ENCODE results near the gene GLB1L.
"Not testable (repeated sequence)": the region's sequence is repeated elsewhere in the genome, so short reads cannot be mapped to it uniquely, and the experiment has no call there.

Gene GLB1L

GRCh38 chr2:219245148-219245898 lies at the start of gene GLB1L, which contains the start of gene STK16:
Gene GLB1L (minus strand): TSS chr2:219245444. CDS start chr2:219243573, 1,871 bp downstream.
Gene STK16 (plus strand): TSS chr2:219245479. CDS start chr2:219246000, 521 bp downstream.
- DNase-seq: peak; percentile 73

GRCh38 chr2:219294356-219295351 lies 49.4 kb upstream of the GLB1L start:
- DNase-seq: no peak

GRCh38 chr2:219293736-219294231 lies 48.5 kb upstream of the GLB1L start:
- DNase-seq: no peak

- DNase-seq: no peak
Observed at GRCh38 chr2:219292616-219293015, 47.4 kb upstream of the GLB1L start.

- DNase-seq: no peak
Observed at GRCh38 chr2:219291910-219292490, 46.8 kb upstream of the GLB1L start.

- no peak for DNase-seq
Observed at GRCh38 chr2:219291394-219291793, 46.1 kb upstream of the GLB1L start.

- DNase-seq: no peak
Observed at GRCh38 chr2:219290381-219291171, 45.3 kb upstream of the GLB1L start.

GRCh38 chr2:219289537-219290361 lies 44.5 kb upstream of the GLB1L start:
- no peak for DNase-seq

GRCh38 chr2:219289195-219289536 lies 43.9 kb upstream of the GLB1L start:
- no peak for DNase-seq

GRCh38 chr2:219287580-219288265 lies 42.5 kb upstream of the GLB1L start:
- no peak for DNase-seq

- not testable (repeated sequence) for DNase-seq
Observed at GRCh38 chr2:219287116-219287440, 41.8 kb upstream of the GLB1L start.

GRCh38 chr2:219286436-219287115 lies 41.3 kb upstream of the GLB1L start:
- no peak for DNase-seq

GRCh38 chr2:219285894-219286425 lies 40.7 kb upstream of the GLB1L start:
- DNase-seq: no peak

- DNase-seq: no peak
Observed at GRCh38 chr2:219285373-219285735, 40.1 kb upstream of the GLB1L start.

- no peak for DNase-seq
Observed at GRCh38 chr2:219284501-219285372, 39.5 kb upstream of the GLB1L start.

GRCh38 chr2:219282943-219283581 lies 37.8 kb upstream of the GLB1L start:
- no peak for DNase-seq

GRCh38 chr2:219282375-219282774 lies 37.1 kb upstream of the GLB1L start:
- no peak for DNase-seq

- DNase-seq: no peak
Observed at GRCh38 chr2:219281588-219281987, 36.3 kb upstream of the GLB1L start.

GRCh38 chr2:219280651-219281050 lies 35.4 kb upstream of the GLB1L start:
- no peak for DNase-seq

Data from NCI-H1436 (cell line).